Heart left ventricle (tissue), 16 donors: ENCODE results near the gene FAM210A. TPM values are rescaled to one million over a fixed set of nuclear protein-coding genes. Genes with fewer than 3 reads are reported as not detected.
"Not testable (repeated sequence)": the region's sequence is repeated elsewhere in the genome, so short reads cannot be mapped to it uniquely, and the experiment has no call there.

Experiments
- ATAC-seq, 4 donors: fragments of 200-7000 bp; cut with Tn5 transposase; one replicate each; pipeline ENCODE4 v1.9.1; 2020 to 2022; ENCODE audit warnings: moderate library complexity in 4 of 4, mild to moderate bottlenecking in 3 of 4, moderate number of reproducible peaks in 1 of 4
- DNase-seq, 5 donors: peaks; one replicate each; pipeline ENCODE4 v3.0.0-alpha.2; 2020
- H3K27ac ChIP-seq, 12 donors: fragments of 200-600 bp; sonication (generic) in 4 of 12; one replicate each; pipeline versions ENCODE4 v1.5.0 to v1.8.0; 2016 to 2022; ENCODE audit warnings: mild to moderate bottlenecking in 2 of 12
- H3K27me3 ChIP-seq, 9 donors: fragments of 200-600 bp; sonication (generic) in 2 of 9; one replicate each; pipeline versions ENCODE4 v1.5.1 to v1.8.0; 2016 to 2022; ENCODE audit warnings: mild to moderate bottlenecking in 3 of 9
- H3K36me3 ChIP-seq, 9 donors: fragments of 200-600 bp; sonication (generic) in 2 of 9; one replicate each; pipeline versions ENCODE4 v1.5.0 to v1.8.0; 2018 to 2022; ENCODE audit warnings: mild to moderate bottlenecking in 2 of 9
- H3K4me1 ChIP-seq, 12 donors: fragments of 200-600 bp; sonication (generic) in 4 of 12; one replicate each; pipeline versions ENCODE4 v1.5.0 to v1.8.0; 2016 to 2022; ENCODE audit warnings: mild to moderate bottlenecking in 3 of 12
- H3K4me3 ChIP-seq, 12 donors: fragments of 200-600 bp; sonication (generic) in 4 of 12; one replicate each; pipeline versions ENCODE4 v1.5.0 to v1.8.0; 2017 to 2022; ENCODE audit warnings: mild to moderate bottlenecking in 9 of 12, moderate library complexity in 4 of 12
- H3K9me3 ChIP-seq, 12 donors: fragments of 200-600 bp; sonication (generic) in 4 of 12; one replicate each; pipeline versions ENCODE4 v1.5.0 to v1.8.0; 2016 to 2022; ENCODE audit warnings: mild to moderate bottlenecking in 1 of 12
- CTCF ChIP-seq, 12 donors: fragments of 200-600 bp; sonication (generic) in 4 of 12; IDR thresholded peaks; one replicate each; pipeline versions ENCODE4 v1.5.0 to v1.8.0; 2018 to 2022; ENCODE audit warnings: antibody characterized with exemption in 12 of 12, mild to moderate bottlenecking in 5 of 12
- POLR2A ChIP-seq, 2 donors: fragments of 450-650 bp; IDR thresholded peaks; one replicate each; pipeline ENCODE4 v1.6.1; 2017; ENCODE audit warnings: antibody characterized with exemption in 2 of 2, mild to moderate bottlenecking in 2 of 2, moderate library complexity in 2 of 2
- WGBS, 4 donors: extraction: QIAGEN DNeasy Blood & Tissue Kit in 2 of 4; methylation state at CpG; one replicate each; pipeline versions ENCODE4 v1.1.5 to v1.1.7; 2013 to 2018; 5-methylcytosine and 5-hydroxymethylcytosine counted together
- intact Hi-C, 10 donors: fragments of 100-400 bp; cut with DNase I; formaldehyde crosslinking; loops; one replicate each; pipeline versions ENCODE4 v1.11.1 to v1.14.2; 2022
- polyA plus RNA-seq, 2 donors: library from polyadenylated mRNA; stranded (reverse); fragments of 200-250 nt; gene quantifications; one replicate each; pipeline ENCODE4 v1.2.3, GENCODE V29; 2013
- total RNA-seq, 9 donors: library from RNA; depleted of rRNA in 2 of 9; stranded (reverse); fragments of >200 nt in 2 of 9; fragmentation: NEBNext Ultra II Directional in 3 of 9; extraction: Animal tissue kit (Norgen Biotek cat#: 25700) in 3 of 9; gene quantifications; one replicate each; pipeline versions ENCODE4 v1.1.0 to v1.2.4, GENCODE V29; 2016 to 2023
- donor health status: ischemic (EF 13 %, LVEDD 7.1; RV severe dilation, severe dysfunction).
- donor health status: healthy with polysubstance abuse.
- donor health status: DM: no; HTN: yes; CAD: no.
- donor health status: DM: no; HTN: no; CAD: no.
- donor health status: ischemic (EF 25% LVEDD 6.9; RV normal size, moderate dysfunction).
- donor health status: ischemic (EF 25% LVEDD 5.7; RV mildly dilated, moderate dysfunction).
- donor health status: healthy.
- donor health status: DM: yes; HTN: yes; CAD: no.
- donor health status: ischemic (EF 35%, LVEDD 5.7; RV mildly dilated, moderate dysfunction).
- donor health status: nonischemic (EF 11% LVEDD 7.7; RV severe dilation, severe dysfunction).
- donor health status: DM: yes; HTN: yes; CAD: no.
- donor health status: PGD.
- donor health status: ischemic (EF 29% LVEDD 5.4; RV normal size, mild dysfunction).
- donor health status: nonischemic (EF 23%, LVEDD 6.1; RV moderate dilation, normal function).

FAM210A gene
- total and polyA plus RNA-seq, 11 donors, result 14.0 to 66.4 (median 48.1) TPM

- ATAC-seq (no peak), DNase-seq (no peak)
- Histone ChIP-seq H3K36me3 (no peaks in the 10 kb centered on the region), H3K4me3 (no peak overlapping the region), H3K27me3 (no peaks in the 10 kb centered on the region), H3K4me1 (peaks cover 0 to 67% (median 9%) of the 10 kb centered on the region in 12 donors), H3K27ac (no peak overlapping the region), H3K9me3 (peaks cover 0 to 3% (median 0%) of the 10 kb centered on the region in 12 donors)
- 76 to 89% (median 84%) methylated on average over 6 of the region's 6 CpGs for WGBS, 4 donors
- intact Hi-C loops, result loop anchor here in 1 of 10 donors (10.0 kb wide), 1 partner anchor 126 kb away; no protein-coding TSS in a partner anchor
- no peak for TF ChIP-seq POLR2A (IDR thresholded peaks at IDR 0.05)
- no peak for TF ChIP-seq CTCF (IDR thresholded peaks at IDR 0.05)
Observed at GRCh38 chr18:13710414-13710831, 15.9 kb downstream of the FAM210A start.

DNA sequence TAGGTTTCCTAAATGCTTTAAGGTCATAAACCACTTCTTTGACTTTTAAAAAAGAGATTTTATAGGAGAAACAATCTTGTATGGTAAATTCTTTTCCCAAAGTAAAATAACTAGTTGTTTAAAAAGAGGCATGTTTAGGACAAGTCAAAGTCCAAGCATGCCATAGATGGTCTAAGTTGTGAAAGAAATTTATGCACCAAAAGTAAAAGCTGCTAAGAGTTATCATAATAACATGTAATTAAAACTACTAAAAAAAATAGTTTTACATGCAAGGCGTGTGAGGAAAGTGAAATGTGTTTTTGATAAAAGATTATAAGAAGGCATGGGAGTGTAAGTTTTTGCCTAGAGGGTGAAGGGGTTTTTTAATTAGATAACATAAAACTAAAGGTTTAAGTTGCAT is 22.5 kb downstream of the FAM210A start:
- no peak for ATAC-seq
- Histone ChIP-seq H3K9me3 (peaks cover 0 to 51% (median 13%) of the 10 kb centered on the region in 12 donors), H3K27ac (no peak overlapping the region), H3K36me3 (peaks cover 0 to 4% (median 0%) of the 10 kb centered on the region in 9 donors), H3K27me3 (no peaks in the 10 kb centered on the region), H3K4me1 (peaks cover 0 to 14% (median 1%) of the 10 kb centered on the region in 12 donors), H3K4me3 (no peak overlapping the region)
- DNase-seq, result no peak
- TF ChIP-seq POLR2A (IDR thresholded peaks at IDR 0.05) (no peak), CTCF (IDR thresholded peaks at IDR 0.05) (no peak)
- WGBS, 4 donors, result 95 to 98% (median 96%) methylated on average over 1 of the region's 1 CpG
- intact Hi-C loops, result no loop called here

DNA sequence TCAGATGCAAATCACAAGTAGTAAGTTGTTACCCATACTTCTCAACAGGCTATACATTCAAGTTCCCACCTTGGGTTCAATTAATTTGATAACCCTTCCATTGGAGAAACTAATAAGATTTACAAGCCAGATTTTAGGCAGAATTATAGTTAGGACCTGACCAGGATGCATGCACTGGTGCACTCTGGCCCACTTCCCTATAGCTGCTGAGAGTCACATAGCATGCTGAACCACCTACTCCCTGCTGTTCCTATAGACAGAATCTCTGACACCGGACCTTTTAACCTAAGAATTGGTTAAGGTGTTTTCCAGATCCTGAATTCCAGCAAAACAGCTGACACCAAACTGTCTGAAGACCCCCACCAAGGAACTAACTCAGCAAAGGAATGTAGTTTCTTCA is 26.2 kb downstream of the FAM210A start:
- Histone ChIP-seq H3K4me3 (no peak overlapping the region), H3K4me1 (no peaks in the 10 kb centered on the region), H3K9me3 (peaks cover 0 to 56% (median 13%) of the 10 kb centered on the region in 12 donors), H3K27me3 (no peaks in the 10 kb centered on the region), H3K27ac (no peak overlapping the region), H3K36me3 (peaks cover 0 to 4% (median 0%) of the 10 kb centered on the region in 9 donors)
- DNase-seq (no peak), ATAC-seq (no peak)
- intact Hi-C loops, result no loop called here
- no peak for TF ChIP-seq POLR2A (IDR thresholded peaks at IDR 0.05)
- no peak for TF ChIP-seq CTCF (IDR thresholded peaks at IDR 0.05)
- 96 to 100% (median 99%) methylated on average over 1 of the region's 1 CpG for WGBS, 4 donors

DNA sequence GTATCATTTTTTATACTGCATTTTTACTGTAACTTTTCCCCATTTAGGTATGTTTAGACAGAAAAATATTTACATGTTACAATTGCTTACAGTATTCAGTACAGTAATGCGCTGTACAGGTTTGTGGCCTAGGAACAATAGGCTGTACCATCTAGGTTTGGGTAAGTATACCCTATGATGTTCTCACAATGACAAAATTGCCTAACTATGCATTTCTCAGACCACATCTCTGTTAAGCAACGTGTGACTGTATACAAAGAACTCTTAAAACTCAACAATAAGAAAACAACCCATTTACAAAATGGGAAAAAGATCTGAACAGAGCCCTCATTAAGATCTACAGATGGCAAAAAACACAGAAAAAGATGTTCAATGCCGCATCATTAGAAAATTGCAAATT is 29.4 kb downstream of the FAM210A start:
- WGBS, 4 donors, result 91 to 94% (median 92%) methylated on average over 3 of the region's 3 CpGs

DNA sequence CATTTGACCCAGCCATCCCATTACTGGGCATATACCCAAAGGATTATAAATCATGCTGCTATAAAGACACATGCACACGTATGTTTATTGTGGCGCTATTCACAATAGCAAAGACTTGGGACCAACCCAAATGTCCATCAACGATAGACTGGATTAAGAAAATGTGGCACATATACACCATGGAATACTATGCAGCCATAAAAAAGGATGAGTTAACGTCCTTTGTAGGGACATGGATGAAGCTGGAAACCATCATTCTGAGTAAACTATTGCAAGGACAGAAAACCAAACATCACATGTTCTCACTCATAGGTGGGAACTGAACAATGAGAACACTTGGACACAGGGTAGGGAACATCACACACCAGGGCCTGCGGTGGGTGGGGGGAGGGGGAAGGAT is 31.0 kb downstream of the FAM210A start:
- H3K4me3 ChIP-seq, H3K27me3 ChIP-seq, intact Hi-C loops, H3K36me3 ChIP-seq, ATAC-seq, H3K27ac ChIP-seq, H3K4me1 ChIP-seq, DNase-seq: not testable (repeated sequence)
- peaks cover 0 to 23% (median 0%) of the 10 kb centered on the region in 12 donors for H3K9me3 ChIP-seq
- 94 to 98% (median 97%) methylated on average over 5 of the region's 5 CpGs for WGBS, 4 donors

More for the DNA sequence above, 29.4 kb downstream of the FAM210A start:
- DNase-seq (no peak), ATAC-seq (no peak)
- TF ChIP-seq POLR2A (IDR thresholded peaks at IDR 0.05) (no peak), CTCF (IDR thresholded peaks at IDR 0.05) (no peak)
- Histone ChIP-seq H3K27ac (no peak overlapping the region), H3K4me3 (no peak overlapping the region), H3K27me3 (no peaks in the 10 kb centered on the region), H3K4me1 (no peaks in the 10 kb centered on the region), H3K9me3 (peaks cover 0 to 28% (median 9%) of the 10 kb centered on the region in 12 donors), H3K36me3 (peaks cover 0 to 3% (median 0%) of the 10 kb centered on the region in 9 donors)
- intact Hi-C loops, result no loop called here

DNA sequence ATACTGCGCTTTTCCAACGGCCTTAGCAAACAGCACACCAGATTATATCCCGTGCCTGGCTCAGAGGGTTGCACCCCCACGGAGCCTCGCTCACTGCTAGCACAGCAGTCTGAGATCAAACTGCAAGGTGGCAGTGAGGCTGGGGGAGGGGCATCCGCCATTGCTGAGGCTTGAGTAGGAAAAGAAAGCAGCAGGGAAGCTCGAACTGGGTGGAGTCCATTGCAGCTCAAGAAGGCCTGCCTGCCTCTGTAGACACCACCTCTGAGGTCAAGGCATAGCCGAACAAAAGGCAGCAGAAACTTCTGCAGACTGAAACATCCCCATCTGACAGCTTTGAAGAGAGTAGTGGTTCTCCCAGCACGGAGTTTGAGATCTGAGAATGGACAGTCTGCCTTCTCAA is 36.3 kb downstream of the FAM210A start:
- Histone ChIP-seq H3K9me3 (peaks cover 0 to 13% (median 0%) of the 10 kb centered on the region in 12 donors), H3K4me1 (peaks cover 0 to 35% (median 14%) of the 10 kb centered on the region in 12 donors)
- intact Hi-C loops, H3K36me3 ChIP-seq, ATAC-seq, H3K27me3 ChIP-seq, DNase-seq, H3K4me3 ChIP-seq, H3K27ac ChIP-seq: not testable (repeated sequence)
- 94 to 98% (median 96%) methylated on average over 9 of the region's 9 CpGs for WGBS, 4 donors
